Fibroblast of skin of abdomen (primary cell): ENCODE data around the gene CTBP1.

Experiments used
- DNase-seq: peaks from one replicate; pipeline ENCODE4 v3.0.0-alpha.2; 2013

The CTBP1 gene

DNA sequence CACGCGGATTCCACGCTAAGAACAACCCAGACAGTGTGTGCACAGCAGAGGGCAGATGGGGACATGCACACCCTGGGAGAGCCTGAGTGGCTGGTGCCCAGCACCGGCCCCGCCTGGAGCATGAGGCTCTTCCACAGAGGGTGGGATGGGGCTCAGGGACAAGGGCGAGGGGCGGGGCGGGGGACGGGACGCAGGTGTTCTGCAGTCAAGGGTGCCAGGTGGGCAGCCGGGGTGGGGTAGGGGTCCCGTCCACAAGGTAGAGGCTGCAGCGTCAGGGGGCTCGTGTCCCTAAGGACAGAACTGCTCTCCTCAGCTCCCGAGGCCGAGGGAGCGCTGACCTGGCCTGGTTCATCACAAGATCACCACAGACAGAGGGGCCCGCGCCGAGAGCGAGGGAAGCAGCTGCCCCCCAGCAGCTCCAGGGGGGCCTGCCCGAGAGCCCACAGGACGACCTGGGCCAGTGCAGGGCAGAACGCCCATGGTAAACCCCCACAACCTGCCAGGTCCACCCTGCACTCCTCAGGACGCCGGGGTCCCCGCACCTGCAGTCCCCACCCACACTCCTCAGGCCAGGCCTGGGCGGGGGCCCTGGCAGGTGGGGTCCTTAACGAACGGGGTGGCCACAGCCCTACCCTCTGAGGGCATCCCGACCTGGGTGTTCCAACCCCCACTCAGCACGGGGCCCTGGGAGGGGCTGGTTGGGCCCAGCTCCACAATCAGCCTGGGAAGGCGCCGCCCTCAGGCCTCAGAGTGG lies 26.7 kb downstream of the CTBP1 start:
- DNase-seq: no peak

DNA sequence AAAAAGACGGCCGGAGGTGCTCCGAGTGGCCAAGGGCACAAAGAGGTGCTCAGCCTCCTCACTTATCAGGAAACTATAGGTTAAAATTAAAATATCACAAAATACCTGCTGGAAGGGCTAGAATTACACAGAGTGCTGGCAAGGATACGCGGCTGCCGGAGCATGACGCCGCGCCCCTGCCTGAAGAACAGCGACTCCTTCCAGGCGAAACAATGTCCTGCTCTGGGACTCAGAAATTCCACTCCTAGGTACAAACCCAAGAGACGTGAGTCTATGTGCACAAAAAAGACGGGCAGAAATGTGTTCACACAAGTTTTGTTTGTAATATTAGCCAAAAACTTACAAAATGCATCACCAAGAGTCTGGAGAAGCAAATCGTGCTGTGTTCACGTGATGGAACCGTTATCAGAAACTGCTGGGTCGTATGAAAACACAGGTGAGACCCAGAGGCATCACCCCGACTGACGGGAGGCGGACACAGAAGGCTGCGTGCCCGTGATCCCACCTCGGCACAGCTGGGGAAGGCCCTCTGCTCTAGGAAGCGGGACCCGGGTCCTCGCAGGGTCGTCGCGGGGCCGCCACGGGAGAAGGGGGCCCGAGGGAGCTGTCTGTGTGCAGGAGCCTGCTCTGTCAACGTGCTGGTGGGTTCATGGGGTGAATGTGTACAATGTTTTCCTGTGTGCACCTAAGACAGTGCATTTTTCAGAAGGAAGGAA lies 27.6 kb downstream of the CTBP1 start:
- no peak for DNase-seq

DNA sequence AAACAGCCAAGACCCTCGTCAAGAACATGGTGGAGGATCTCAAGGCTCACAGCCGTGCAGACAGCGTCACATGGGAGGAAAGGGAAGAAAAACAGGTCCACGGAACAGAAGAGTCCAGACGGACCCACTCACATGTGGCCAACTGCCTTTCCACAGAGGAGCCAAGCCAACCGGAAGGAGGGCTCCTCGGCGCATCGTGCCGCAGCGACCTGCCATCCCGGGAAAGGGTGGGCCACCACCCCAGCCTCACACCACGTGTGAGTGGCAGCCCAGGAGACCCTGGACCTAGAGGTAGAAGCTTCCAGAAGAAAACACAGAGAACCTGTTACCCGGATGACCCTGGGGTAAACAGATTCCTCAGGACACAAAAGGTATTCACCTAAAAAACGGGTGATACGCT lies 28.4 kb downstream of the CTBP1 start:
- DNase-seq: no peak

DNA sequence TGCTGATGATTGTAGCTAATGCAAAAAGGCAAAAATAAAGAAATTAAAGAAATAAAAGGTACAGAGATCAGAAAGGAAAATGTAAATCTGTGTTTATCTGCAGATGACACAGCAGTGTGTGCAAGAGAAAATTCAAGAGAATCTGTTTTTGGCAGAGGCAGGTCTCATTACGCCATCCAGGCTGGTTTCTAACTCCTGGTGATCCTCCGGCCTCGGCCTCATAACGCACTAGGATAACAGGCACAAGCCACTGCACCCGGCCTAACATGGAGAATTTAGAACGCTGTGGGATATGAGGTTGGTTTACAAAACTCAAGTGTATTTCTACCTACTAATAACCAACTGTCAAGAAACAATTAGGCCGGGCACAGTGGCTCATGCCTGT lies 29.4 kb downstream of the CTBP1 start:
- DNase-seq: no peak

DNA sequence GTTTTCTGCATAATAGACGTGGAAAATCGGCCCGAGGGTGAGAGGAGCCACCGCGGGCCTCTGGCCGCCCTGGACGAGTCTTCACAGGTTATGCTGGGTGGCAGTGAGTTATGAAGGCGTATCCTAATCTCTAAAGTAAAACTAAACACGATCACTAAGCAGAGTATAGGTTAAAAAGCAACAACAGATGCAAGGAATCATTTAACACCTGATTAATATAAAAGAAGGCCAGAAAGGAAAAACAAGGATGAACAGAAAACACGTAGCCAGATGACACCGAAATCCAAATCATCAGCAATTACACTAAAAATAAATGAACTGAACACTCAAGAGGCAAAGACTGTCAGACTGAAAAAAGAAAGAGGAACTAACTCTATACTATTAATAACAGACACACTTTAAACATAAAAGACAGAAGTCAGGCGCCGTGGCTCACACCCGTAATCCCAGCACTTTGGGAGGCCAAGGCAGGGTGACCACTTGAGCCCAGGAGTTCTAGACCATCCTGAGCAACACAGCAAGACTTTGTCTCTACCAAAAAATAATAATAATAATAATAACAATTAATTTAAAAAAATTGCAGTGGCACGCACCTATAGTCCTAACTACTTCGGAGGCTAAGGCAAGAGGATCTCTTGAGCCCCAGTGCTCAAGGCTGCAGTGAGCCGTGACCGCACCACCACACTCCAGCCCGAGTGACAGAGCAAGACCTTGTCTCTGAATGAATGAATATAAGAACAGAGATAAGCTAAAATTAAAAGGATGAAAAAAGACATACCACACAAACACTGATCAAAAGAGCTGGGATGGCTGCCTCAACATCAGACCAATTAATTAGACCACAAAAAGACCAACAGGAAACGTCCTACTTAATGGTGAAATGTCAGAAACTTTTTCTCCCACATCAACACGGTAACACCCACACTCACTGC lies 30.0 kb downstream of the CTBP1 start:
- no peak for DNase-seq

DNA sequence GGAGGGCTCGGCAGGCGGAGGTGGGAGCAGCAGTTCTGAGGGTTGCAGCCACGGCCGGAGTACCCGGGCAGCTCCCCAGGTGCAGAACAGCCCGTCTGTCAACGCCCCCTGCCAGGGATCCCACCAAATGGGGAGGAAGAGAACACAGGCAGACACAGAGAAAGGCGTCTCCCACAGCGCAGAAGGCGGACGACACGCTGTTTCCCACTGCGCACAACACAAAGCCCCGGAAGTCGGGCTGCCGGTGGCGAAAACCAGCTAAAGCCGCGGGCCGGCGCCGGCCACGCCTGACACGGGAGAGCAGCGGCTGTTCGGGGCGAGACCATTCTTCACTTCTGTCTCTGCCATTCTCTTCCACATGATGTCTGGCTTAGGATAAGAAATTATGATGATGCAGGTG lies 31.6 kb downstream of the CTBP1 start:
- DNase-seq: no peak

DNA sequence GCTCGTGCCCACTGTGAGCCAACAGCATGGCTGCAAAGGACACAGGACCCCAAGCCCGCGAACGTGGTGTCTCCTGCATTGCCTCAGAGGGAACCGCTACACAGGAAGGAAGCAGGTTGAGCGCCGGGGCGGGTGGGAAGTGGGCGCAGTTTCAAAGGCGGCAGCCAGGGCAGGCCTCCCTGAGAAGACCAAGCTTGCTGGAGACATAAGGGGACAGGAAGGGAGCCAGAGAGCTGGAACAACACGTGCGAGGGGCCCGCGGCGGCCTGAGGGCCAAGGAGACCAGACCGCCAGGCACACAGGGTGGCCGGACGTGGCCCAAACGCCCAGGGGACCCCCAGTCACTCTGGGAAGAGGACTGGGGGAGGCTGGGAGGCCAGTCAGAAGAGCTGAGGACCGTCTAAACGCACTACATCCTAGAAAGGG lies 32.0 kb downstream of the CTBP1 start:
- DNase-seq: no peak

DNA sequence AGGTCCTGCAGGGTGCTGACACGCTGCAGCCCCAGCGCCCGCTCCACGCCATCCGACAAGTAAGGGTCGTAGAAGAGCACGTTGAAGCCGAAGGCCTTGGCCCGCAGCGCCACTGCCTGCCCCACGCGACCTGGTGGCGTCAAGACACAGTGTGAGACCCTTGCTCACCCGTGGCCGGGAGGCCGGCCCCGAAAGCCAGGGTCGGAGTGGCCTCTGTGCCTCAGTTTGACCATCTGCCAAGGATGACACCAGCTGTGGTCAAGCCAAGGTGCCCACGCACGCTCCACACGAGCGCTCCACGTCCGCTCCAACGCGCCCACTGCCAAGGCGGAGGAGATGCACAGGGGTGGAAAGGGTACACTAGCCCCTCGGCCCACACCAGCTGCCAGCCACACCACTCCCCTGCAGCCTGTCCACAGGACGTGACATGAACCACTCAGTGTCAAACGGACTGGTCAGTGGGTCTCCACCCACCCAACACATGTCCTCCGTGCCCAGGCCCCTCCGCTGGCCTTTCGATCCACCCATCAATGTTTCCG lies 32.8 kb downstream of the CTBP1 start:
- no peak for DNase-seq

DNA sequence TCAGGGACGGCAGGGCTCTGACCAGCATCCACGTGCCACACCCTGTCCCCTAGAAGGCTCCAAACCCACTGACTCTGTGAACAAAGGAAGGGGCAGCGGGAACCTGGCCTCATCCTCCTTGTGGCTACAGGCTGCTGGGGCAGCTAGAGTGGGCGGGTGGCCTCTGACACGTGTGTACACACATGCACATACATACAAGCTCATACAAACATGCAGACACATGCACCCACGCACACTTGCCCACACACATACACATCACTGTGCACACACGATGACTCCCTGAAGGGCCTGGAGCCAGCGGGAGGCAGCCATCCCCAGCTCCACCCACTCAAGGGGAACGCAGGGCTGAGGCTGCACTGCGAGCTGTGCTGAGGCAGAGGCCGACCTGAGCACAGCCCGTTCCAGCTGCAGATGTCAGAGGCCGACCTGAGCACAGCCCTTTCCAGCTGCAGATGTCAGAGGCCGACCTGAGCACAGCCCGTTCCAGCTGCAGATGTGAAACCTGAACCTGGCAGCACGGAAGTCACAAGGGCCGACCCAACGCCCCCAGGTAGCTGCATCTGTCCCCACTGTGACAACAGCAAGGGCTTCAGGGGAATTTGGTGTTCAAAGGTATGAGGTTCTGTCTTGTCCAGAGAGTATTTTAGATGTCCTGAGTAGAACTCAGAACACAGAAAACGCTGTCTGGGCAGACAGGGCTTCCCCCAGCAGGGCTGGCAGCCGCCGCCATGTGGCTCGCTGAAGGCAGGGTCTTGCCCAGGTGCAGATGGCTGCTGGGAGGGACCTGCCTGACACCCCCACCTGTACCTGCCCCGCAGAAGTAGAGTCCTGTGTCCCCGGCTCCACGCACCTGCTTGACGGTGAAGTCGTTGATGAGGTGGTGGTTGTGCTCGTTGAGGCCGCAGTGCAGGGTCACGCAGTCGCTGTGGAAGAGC lies 33.5 kb downstream of the CTBP1 start:
- no peak for DNase-seq

DNA sequence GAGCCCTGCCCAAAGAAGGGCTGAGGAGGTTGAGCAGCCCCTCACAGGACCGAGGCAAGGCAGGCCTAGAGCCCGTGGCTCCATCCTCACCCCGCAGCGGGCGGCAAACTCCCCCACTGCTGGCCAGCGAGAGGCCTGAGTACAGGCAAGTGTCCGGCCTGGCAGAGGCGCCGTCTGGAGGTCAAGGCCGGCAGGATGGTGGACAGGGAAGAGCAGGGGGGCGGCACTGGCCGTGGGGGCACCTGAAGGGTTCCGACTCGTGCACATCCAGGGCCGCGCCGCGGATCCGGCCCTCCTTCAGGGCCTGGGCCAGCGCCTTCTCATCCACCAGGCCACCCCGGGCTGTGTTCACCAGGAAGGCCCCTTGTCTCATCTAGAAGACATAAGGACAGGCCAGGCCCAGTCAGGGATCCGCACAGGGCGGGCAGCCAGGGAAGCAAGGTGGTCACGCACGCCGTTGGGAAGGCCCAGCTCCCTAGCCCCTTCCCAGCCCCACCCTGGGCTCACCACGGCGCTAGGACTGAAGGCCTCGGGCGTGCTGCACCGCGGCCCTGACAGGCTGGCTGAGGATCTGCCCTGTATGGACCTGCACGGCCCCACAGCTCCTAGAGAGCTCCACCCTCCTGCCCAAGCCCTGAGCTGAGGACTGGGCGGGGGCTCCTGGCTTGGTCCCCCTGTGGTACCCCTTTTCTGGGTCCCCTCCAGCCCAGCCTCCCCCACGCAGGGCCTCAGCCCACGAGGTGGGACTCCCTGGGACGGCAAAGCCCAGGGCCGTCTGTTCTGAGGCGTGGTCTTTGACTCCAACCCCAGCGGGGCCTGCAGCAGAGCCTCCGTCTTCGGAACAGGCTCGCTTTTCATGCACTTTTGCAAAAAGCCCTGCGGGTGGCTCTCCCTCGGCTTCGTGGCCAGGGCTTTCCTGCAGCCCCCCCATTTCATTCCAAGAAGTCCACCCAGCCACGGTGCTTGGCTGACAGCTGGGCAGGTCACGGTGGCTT lies 34.5 kb downstream of the CTBP1 start:
- DNase-seq: no peak

DNA sequence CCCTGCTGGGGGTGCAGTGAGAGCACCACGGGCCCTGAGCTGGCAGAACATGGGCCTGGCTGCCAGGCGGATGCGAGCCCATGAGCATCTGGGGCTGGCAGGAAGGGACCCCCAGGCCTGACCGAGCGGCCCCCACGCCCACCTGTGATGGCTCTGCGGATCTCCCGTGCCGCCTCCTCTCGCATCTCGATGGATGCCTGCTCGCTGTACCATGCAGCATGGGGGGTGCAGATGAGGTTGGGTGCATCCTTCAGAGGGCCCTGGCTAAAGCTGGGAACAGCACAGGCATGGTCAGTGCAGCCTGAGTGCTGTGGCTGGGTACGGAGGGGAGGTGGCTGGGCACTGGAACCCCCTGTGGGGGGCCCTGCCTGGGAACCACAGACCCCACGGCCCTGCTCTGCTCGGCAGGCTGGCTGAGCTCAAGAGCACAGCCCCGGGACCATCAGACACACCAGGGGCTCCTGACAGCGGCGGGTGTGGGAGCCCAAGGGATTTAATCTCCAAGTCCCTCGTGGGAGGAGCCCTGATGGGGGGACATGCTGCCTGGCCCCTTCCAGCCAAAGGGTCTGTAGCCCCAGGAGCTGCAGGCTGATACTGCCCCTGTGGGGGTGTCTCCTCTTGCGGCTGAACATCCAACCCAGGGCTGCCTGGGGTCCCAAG lies 35.5 kb downstream of the CTBP1 start:
- no peak for DNase-seq

DNA sequence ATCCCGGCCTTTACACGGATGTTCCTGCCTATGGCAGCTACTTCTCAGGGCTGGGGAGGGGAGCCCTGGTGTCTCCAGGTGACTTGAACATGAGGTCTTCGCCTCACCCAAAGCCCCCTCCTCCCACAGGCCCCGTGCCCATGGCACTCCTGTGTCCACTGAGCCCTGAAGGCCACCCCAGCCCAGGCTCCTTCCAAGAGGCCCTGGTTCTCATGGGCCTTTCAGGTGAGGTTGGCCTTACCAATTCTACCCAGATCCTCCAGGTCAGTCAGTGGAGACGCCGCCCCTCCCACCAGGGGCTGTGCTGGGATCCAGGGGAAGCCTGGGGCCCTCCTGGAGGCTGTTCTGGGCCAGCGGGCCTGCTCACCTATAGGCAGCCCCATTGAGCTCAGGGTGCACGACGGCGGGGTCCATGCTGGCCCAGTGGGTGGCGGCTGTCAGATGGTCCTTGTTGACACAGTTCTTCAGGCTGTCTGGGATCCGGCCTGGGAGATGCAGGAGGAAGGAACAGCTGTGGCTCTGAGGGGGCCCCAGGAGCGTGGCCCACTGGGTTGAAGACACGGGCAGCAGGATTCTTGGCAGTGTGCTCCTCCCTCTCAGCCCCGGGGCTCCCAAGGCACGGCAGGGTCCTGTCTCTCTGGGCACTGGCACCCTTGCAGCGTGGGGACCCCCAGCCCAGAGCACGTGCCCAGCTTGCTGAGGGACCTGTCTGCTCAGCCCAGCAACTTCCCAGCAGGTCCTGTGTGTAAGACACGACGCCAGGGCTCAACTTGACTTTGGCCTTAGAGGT lies 36.2 kb downstream of the CTBP1 start:
- DNase-seq: no peak

DNA sequence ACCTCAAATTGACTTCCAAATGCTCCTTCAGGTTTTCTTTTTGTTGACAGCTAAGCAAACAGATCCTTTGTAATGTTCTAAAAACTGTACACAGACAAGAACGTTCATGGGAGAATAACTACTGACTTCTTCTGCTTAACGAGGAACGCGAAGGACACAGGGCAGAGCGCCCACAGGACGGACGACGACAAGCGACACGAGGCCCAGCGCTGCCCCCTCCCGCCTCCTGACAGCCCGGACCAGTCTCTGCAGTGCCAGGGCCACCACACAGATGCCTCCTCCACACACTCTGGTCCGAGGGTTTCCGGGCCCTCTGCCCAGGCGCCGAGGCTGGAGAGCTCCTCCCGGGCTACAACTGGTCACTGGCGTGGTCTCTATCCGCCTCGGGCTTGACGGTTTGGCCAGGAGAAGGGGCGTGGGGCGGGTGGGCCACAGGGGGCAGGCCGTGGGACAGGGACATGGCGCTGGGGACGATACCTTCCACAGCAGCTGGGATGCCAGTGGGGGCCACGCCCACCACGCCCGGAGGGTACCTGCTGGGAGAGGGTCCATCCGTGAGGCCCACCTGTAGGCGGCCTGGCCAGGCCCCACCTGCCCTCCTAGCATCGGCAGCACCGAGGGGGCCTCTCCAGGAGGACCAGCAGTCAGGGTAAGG lies 36.9 kb downstream of the CTBP1 start:
- no peak for DNase-seq

DNA sequence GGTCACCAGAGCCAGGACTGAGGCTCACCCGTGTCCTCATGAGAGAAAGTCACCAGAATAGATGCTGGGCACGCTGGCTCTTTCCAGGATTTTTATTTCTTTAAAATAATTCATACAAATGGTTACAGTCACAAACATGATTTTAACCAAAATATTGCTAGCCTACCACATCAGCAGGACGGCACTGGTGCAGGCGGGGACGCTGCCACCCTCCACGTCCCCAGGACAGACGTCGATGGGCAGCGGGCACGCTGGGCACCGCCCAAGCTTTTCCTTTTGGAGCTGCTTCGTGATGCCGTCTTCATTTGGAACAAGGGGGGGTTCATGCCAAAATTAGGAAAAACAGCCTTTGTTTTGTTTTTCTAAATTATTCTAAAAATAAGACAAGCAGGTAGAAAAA lies 37.6 kb downstream of the CTBP1 start:
- no peak for DNase-seq

DNA sequence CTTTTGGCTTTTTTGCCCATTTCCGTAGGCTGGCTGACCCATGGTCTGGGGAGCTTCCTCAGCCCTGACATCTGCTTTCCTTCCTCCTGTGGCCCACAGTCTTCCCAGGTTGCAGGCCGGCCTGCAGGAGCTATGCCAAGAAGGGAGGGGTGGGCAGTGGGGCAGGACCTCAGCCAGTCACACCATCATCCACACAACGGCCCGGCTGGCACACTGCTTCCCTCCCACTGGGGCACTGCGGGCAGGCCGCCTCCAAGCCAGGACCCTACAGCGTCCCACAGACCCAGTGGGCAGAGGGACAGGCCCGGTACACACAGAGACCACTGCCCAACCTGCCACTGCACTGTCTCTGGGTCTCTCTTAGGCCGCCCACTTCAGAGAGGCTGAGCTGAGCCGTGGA lies 38.0 kb downstream of the CTBP1 start:
- no peak for DNase-seq

DNA sequence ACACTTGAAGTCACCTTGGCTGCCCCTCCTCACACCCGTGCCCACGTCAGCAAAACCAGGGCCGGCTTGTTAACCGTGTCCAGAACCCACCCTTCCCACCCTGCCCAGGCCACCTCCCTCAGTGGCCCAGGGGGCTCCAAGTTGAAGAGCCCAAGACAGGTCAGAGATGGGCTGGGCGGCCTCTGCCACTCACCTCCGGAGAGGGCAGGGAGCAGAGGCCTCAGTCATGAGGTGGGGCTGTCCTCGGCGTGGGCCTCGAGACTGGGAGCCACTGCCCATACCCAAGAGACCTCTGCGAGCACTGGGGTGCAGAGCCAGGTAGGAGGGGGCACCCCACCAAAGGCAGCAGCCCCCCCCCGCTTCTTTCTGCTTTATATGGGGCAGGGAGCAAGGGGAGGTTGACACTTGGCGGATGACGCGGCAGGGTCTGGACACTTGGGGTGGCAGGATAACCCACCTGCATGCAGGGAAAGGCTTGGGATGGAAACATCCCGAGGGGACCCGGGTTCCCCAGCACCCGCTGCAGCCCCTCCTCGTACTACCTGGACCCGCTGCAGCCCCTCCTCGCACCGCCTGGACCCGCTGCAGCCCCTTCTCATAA lies 38.6 kb downstream of the CTBP1 start:
- DNase-seq: no peak

DNA sequence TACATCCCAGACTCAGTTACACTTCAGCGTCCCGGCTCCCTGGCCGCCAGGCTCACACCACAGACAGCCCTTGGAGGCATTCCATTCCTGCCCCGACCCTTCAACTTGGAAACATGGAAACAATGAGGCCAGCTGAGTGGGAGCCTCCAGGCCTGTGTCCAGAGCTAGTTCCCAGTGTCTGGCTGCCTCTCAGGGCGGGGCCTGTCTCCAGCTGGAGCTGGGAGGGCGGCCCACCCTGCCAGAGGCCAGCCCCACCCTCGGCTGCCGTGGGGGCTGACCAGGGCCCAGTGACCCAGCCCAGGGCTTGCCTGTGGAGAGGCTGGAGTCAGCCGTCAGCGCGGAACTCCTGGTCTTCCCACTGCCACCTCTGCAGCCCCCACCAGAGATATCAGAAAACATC lies 39.1 kb downstream of the CTBP1 start:
- peak; percentile 53 for DNase-seq
